GM19099 (cell line): ENCODE measurements around the gene KDM3A.

Experiments
- POLR2A ChIP-seq: IDR thresholded peaks from 3 replicates; pipeline ENCODE4 v1.6.1; 2011; ENCODE audit warnings: low read depth; ENCODE audit not compliant: insufficient read length; ENCODE audit errors: extremely low read depth

Gene KDM3A

GRCh38 chr2:86440631-86441391 lies at the start of gene KDM3A:
TSS of gene KDM3A (plus strand) at chr2:86441371. CDS start at chr2:86442048, 677 bp downstream.
- no peak for TF ChIP-seq POLR2A

- no peak for TF ChIP-seq POLR2A
These were observed 48.2 kb upstream of the KDM3A start for GRCh38 chr2:86392873-86393518.

- TF ChIP-seq POLR2A, result no peak
These were observed 47.4 kb upstream of the KDM3A start for GRCh38 chr2:86393521-86394491.

GRCh38 chr2:86396291-86396785 lies 44.8 kb upstream of the KDM3A start:
- no peak for TF ChIP-seq POLR2A

- no peak for TF ChIP-seq POLR2A
These were observed 43.2 kb upstream of the KDM3A start for GRCh38 chr2:86397986-86398385.

- TF ChIP-seq POLR2A, result no peak
These were observed 42.4 kb upstream of the KDM3A start for GRCh38 chr2:86398500-86399474.

GRCh38 chr2:86400321-86400720 lies 40.9 kb upstream of the KDM3A start:
- TF ChIP-seq POLR2A, result no peak

GRCh38 chr2:86410581-86410980 lies 30.6 kb upstream of the KDM3A start:
- TF ChIP-seq POLR2A, result no peak

- TF ChIP-seq POLR2A, result no peak
These were observed 29.8 kb upstream of the KDM3A start for GRCh38 chr2:86411396-86411795.

GRCh38 chr2:86412007-86412406 lies 29.2 kb upstream of the KDM3A start:
- no peak for TF ChIP-seq POLR2A

GRCh38 chr2:86413296-86414094 lies 27.7 kb upstream of the KDM3A start:
- TF ChIP-seq POLR2A, result no peak

GRCh38 chr2:86414996-86415395 lies 26.2 kb upstream of the KDM3A start:
- TF ChIP-seq POLR2A, result no peak

GRCh38 chr2:86416146-86416545 lies 25.0 kb upstream of the KDM3A start:
- TF ChIP-seq POLR2A, result no peak
